ENCODE measurements around the gene PGBD5.

Gene PGBD5

GRCh38 chr1:230284891-230285290, 141.2 kb downstream of the PGBD5 start:
- DNase-seq (ENCODE audit: low read depth) = no peak
- TF ChIP-seq, protein P1, sequence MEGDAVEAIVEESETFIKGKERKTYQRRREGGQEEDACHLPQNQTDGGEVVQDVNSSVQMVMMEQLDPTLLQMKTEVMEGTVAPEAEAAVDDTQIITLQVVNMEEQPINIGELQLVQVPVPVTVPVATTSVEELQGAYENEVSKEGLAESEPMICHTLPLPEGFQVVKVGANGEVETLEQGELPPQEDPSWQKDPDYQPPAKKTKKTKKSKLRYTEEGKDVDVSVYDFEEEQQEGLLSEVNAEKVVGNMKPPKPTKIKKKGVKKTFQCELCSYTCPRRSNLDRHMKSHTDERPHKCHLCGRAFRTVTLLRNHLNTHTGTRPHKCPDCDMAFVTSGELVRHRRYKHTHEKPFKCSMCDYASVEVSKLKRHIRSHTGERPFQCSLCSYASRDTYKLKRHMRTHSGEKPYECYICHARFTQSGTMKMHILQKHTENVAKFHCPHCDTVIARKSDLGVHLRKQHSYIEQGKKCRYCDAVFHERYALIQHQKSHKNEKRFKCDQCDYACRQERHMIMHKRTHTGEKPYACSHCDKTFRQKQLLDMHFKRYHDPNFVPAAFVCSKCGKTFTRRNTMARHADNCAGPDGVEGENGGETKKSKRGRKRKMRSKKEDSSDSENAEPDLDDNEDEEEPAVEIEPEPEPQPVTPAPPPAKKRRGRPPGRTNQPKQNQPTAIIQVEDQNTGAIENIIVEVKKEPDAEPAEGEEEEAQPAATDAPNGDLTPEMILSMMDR (conservative IDR thresholded peaks at IDR 0.05; ENCODE audit: low read depth, low read length) = no peak
- H3K4me3 ChIP-seq (ENCODE audit: low read length) = no peak overlapping the region

DNA sequence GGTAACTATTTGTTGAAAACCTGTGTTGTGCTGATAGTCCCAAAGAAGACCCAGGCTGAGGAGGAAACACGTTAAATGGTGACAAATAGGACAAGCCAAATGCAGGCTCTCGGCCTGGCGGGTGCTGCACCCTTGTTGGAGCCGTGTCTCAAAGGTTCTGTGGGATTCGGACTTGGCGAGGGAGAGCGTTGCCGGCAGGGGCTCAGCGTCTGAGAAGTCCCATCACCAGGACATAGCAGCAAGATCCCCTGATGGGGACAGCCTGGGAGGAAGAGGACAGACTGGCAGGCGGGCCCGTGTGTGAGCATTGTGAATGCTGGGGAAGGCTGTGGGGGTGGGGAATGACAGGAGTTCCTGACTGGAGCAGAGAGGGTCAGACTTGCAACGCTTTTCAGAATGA, 142.5 kb downstream of the PGBD5 start:
- no peak overlapping the region for H3K4me3 ChIP-seq (ENCODE audit: low read length)
- TF ChIP-seq, protein P1 (conservative IDR thresholded peaks at IDR 0.05; ENCODE audit: low read depth, low read length) = no peak
- DNase-seq (ENCODE audit: low read depth) = no peak

- DNase-seq (ENCODE audit: low read depth) = no peak
- TF ChIP-seq, protein P1 (conservative IDR thresholded peaks at IDR 0.05; ENCODE audit: low read depth, low read length) = no peak
These were observed 144.0 kb downstream of the PGBD5 start for GRCh38 chr1:230282157-230282556.

GRCh38 chr1:230281556-230281955, 144.6 kb downstream of the PGBD5 start:
- no peak overlapping the region for H3K4me3 ChIP-seq (ENCODE audit: low read length)
- TF ChIP-seq, protein P1 (conservative IDR thresholded peaks at IDR 0.05; ENCODE audit: low read depth, low read length) = no peak
- no peak for DNase-seq (ENCODE audit: low read depth)

More at GRCh38 chr1:230282157-230282556, 144.0 kb downstream of the PGBD5 start:
- H3K4me3 ChIP-seq (ENCODE audit: low read length) = no peak overlapping the region

DNA sequence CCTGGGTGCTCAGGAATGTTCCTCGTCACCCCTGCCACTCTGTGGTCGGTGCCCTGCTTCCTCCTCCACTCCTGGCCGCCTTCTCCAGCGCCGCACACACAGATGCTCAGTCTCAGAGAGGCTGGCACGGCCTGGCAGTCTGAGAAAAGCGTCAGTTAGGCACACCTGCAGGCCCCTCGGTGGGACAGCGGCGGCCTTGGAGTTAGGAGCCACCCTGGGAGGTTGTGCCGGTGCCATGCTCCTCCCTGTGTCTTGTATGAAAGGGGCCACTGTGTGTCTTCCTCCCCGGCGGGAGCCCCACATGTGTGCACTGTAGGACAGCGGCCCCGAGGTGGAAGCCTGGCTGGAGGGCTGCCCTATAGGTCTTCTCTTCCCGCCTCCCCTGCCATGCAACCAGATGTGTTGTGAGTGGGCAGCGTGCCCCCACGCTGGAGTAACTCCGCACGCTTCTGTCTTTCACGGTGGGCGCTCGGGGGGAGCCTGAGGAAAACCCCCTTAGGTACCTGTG, 145.2 kb downstream of the PGBD5 start:
- DNase-seq (ENCODE audit: low read depth) = no peak
- H3K4me3 ChIP-seq (ENCODE audit: low read length) = no peak overlapping the region
- TF ChIP-seq, protein P1 (conservative IDR thresholded peaks at IDR 0.05; ENCODE audit: low read depth, low read length) = no peak

GRCh38 chr1:230280054-230280795, 145.9 kb downstream of the PGBD5 start:
- no peak overlapping the region for H3K4me3 ChIP-seq (ENCODE audit: low read length)
- DNase-seq (ENCODE audit: low read depth) = no peak
- TF ChIP-seq, protein P1 (conservative IDR thresholded peaks at IDR 0.05; ENCODE audit: low read depth, low read length) = no peak

DNA sequence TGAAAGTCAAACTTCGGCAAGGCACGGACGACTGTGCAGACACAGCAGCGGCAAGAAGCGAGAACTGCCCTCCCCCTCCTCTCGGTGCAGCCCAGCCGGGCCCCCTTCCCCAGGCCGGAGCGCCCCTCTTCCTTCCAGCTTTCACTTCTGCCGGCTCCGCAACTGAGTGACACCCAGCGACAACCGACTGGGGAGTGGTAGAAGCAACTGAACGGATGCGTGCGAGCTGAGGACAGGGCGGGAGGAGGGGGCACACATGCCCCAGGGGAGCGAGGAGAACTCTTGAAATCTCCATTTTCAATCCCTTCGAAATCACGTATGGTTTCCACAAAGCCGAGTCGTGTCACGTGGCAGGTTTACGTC, 146.6 kb downstream of the PGBD5 start:
- TF ChIP-seq, protein P1 (conservative IDR thresholded peaks at IDR 0.05; ENCODE audit: low read depth, low read length) = no peak
- no peak for DNase-seq (ENCODE audit: low read depth)
- no peak overlapping the region for H3K4me3 ChIP-seq (ENCODE audit: low read length)

Measured in retinal pigment epithelial cell (primary cell).